Superior temporal gyrus (tissue), 1 donor: ENCODE data around the gene CDK14.
A peak's percentile ranks its signal among the peaks of the same experiment; 100 is the strongest.

Experiments
- DNase-seq: peaks from one replicate; pipeline ENCODE4 v3.0.0-alpha.2; 2016; ENCODE audit errors: extremely low spot score

CDK14 gene

DNA sequence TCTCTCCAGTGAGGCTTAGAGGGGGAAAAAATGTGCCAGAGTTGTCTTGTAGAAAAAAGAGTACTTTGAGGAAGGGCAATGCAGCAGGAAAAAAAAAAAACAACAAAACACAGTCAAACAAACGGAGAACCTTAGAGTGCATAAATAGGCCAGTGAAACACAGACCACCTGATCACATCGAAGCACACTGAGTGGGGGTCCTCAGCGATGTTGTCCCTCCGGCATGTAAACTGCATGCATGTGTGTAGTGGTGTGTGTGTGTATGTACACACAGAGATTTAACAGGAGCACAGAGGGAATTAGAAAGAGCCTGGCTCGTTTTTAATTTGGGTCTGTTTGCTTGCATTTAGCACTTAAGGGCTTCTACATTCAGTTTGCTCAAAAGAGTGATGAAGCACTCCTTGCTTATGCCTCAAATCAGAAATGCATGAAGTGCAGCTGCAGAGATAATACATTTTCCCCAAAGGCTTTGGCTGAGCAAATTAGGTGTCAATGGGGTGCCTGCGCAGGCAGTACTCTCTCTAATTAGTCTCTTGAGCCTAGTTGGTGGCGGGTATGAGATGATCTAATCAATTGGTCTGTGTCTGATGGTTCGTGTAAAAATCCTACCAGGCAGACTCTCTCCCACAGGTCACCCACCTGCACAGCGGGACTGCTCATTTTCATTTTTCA lies 605.5 kb downstream of the CDK14 start:
- no peak for DNase-seq

DNA sequence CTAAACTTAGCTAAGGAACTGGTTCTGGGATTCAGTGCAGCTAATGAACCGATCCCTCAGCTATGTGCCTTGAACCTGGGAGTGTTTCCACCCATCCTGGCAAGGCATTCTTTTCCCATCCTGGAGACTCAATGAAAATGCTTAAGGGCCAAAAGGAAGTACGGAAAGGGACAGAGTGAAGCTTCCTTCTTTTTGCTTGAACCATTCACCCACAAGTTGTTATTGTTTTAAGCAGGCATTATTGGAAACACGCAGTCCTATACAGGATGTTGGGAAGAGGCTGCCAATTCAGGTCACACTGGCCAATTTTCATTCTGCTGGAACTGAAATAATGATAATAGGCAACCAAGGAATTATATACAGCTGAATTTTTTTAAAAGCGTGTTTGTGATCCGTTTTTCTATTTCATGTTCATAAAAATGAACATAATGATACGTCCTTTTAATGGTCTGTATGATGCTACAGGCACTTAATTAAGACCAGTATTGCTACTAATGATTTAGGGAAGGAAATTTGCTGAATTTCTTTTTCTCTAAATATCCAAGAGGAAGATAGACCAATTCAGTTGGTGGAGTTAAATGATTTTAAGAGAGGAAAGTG lies 610.3 kb downstream of the CDK14 start:
- DNase-seq: no peak

DNA sequence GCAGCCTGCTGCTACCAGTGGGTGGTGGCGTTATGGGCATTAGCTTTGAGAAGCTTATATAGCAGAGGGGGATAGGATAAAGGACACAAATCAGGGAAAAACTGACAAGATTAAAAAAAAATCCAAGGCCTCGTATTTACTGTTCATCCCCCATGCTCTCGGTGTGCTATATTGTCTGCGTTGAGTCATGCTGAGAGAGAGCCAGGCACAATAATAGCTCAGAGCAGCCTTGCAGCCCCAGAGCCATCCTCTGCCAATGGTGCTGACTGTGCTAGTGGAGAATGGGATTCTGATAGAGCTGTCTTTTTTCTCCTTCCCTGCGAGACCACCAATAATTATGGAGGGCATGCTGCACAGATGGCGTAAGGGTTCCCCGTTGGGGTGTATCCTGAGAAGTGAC lies 616.5 kb downstream of the CDK14 start:
- DNase-seq: no peak

DNA sequence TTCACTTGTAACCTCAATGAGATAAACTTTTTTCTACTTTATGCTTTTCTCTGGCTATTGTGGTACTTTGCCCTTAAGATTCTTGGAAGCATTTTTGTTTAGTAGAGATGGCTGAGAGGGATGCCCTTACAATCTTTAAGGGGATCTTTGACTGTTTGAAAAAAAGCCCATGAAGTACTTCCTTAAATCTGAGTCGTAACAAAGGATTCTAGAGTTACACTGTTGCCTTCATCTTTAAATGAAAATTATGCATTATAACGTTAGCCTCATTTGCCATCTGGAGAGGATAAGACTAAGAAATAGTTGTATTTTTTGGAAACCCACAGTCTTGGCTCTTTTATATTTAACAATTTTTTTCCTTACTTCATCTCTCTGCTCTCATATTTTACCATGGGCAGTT lies 630.3 kb downstream of the CDK14 start:
- DNase-seq: no peak

DNA sequence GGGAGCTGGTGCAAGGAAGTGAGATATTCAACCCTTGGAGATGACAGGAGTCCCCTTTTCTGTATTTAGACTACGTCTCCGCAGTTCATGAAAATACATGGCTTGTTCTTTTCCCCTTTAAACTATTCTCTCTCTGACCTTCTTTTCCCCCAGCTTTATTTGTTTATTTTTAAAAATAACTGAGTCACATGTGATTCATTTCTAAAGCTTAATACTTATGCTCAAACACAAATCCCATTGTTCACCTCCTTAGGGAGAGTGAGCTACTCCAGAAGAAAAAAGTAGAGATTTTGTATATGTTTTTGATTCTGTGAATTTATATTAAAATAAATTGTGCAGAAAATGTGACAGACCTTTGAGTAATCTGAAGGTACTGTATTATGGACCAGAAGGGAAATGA lies 632.2 kb downstream of the CDK14 start:
- DNase-seq: no peak

DNA sequence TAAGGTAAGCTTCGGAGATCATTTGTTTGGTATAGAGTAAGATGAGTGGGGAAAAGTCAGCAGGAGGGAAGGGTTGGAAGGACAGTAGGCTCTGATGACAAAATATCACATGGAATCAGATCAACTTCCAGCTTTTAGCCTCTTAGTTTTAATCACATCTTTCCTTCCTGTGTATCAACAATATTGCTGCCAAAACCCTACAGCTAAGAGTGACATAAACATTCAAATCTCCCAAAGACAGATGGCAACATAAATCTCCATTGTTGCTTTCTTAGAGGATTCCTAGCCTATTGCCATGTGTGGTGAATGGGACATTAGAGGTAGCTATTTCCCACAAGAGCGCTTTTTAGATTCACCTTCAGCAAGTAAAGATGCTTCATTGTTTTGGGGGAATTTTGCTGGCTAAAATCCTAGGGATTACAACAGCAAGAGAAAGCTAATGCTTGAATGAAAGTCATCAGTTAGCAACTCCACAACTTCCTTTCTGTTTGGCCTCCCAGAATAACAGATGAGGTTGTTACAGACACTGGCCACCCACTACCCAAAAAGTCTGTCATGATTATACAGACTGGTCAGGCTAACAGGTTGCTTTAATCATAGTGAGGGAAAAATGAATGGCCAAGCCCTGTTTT lies 632.9 kb downstream of the CDK14 start:
- DNase-seq: no peak

DNA sequence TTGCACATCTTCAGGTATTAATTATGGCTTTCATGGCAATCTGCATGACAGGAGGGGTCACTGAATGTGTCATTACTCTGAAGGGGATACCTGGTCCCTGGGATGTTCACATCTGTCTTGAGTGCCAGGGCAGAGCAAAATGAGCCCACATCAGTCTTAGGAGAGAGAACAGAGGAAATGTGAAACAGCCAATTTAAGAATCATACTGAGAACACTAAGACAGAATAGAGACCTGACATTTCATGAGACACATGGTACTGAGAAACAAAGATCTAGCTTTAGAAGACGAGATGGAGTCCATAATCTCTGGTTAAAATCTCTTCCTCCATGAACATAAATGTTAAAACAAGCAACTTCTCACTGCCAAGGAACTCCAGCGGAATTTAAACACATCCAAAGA lies 634.0 kb downstream of the CDK14 start:
- DNase-seq: no peak

DNA sequence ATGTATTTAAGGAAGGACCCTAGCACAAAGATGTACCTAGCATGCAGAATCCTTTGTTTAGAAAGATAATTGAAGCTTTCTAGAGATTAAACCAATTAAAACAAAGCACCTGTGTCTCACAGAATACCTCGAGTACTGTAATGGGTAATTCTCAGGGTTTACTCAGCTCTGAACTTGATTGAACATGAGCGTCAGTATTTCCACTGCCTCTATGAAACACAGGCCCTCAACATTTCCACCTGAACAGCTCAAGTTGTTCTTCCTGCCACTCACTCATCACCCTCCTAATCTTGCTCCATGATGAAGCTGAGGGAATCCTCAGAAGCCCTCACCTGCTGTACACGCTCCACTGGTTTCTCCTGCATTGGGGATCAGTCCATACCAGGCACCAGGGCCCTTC lies 634.4 kb downstream of the CDK14 start:
- no peak for DNase-seq

DNA sequence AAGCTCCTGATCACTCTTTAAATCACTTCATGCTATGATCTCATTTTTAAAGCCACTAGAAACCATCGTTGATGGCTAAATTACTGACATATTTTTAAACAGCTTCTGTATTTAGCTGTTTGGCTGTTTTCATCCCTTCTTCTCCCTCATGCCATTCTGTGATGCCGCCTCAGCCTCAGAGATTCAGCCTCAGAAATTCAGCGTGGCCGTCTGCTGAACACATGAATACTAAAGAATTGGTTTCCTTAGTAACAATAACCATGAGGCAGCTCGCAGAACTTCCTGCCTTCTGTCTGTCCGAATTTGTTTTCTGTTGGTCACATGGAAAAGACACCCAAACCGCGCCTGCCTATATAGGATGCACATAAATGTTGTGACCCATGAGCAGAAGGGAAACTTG lies 637.1 kb downstream of the CDK14 start:
- DNase-seq: peak; percentile 50

DNA sequence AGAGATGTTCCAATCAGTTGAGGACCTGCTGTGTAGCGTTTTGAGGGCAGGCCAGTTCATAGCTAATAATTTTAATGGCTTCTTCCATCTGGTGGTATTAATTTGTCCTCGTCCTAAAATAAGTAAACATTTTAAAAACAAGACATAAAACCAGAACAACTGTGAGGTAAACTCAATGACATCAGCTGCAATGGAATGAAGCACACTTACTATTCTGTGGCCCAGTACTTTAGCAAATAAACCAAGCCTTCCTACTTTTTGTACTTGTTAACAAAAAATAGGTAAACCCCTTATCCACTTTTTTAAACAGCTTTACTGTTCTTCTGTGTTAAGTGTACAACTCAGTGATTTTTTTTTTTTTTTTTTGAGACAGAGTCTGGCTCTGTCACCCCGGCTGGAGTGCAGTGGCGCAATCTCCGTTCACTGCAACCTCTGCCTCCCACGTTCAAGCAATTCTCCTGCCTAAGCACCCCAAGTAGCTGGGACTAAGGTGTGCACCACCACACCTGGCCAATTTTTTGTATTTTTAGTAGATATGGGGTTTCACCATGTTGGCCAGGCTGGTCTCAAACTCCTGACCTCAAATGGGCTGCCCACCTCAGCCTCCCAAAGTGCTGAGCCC lies 639.2 kb downstream of the CDK14 start:
- no peak for DNase-seq

DNA sequence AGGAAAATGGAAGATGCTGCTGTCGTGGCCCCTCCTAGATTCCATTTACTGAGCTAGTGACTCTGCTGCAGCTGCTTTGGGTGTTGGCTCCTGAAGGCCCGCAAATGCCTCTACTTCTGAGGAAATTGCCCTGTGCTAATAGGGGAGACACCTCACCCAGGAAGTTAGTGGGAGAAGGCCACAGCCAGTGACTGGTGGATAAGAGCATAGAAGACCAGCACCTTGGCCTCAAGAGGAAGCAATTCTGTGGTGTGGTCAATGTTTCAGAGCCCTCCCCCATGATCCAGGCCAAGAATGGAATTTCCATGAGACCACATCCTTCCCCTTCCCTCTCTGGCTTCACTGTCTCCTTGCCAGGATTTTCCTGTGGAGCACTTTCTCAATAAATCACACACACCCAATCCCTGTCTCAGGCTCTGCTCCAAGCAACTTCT lies 643.1 kb downstream of the CDK14 start:
- no peak for DNase-seq

DNA sequence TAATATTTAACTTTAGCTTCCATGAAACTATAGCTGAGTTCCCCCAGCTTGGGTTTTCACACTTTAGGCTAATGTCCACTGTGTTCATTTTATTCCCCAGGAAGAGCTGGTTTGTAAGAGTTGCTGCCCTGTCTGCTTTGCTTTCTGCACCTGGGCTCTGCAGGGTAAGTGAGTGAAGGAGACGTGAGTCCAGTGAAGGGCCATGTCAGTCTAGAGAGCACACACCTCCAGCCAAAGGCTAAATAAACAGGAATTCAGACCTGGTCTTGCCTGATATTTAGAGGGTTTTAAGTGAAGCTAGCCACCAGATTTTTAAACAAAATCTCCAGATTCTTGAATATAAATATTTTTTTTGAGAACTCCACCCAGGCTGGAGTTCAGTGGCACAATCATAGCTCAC lies 643.7 kb downstream of the CDK14 start:
- DNase-seq: no peak

DNA sequence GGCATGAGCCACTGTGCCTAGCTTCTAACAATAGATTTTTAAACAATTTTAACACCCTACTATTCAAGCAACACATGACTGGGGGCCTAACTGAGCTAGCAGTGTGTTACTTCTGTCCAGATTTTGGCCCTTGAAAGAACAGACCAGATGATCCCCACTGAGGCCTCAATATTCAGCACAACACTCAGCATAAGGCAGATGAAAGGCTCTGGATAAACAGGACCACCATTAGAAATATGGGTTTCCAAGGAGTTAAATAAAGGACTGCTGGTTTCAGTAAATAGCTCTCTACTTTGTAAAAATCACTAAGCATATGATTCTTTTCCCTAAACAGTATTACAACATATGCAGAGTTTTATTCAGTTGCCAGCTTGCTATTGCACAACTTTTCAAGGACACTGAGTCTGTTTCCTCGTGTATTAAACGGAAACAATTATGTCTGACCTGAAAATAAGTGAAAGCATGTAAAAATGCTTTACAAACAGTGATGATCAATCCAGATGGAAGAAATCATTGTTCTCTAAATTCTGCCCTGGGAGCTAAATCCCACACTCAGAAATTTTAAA lies 644.3 kb downstream of the CDK14 start:
- no peak for DNase-seq

DNA sequence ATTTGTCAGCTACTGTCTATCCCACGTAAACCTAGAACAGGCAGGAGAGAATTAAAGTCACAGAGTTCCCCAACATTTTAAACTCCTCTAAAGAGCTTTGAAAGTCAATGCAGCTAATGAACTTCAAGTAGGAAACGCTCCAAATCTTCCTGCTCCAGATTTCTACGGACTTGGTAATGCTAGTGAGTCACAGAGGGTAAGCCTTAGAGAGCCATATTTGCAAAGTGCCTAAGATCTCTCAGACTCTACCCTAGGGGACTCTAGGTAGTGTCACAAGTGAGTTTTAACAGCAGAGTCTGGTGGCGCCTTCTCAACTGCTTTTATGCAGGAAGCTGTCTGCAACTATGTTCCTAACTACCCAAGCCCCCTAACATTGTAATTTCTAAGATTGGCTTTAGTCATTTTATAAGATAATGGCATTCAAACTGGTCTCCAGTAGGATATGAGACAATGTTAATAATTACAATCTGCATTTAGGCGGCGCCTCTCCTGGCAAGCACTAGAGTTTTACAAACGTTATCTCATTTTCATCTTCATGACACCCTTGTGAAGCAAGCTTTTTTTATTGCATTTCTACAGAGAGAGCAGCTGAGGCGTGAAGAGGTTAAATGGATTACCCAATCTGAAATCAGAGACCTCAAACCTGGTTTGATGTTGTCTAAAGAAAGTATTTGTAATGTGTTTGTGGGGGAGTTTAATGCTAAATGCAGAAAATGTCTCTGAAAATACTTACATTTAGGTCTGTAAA lies 646.1 kb downstream of the CDK14 start:
- DNase-seq: no peak

DNA sequence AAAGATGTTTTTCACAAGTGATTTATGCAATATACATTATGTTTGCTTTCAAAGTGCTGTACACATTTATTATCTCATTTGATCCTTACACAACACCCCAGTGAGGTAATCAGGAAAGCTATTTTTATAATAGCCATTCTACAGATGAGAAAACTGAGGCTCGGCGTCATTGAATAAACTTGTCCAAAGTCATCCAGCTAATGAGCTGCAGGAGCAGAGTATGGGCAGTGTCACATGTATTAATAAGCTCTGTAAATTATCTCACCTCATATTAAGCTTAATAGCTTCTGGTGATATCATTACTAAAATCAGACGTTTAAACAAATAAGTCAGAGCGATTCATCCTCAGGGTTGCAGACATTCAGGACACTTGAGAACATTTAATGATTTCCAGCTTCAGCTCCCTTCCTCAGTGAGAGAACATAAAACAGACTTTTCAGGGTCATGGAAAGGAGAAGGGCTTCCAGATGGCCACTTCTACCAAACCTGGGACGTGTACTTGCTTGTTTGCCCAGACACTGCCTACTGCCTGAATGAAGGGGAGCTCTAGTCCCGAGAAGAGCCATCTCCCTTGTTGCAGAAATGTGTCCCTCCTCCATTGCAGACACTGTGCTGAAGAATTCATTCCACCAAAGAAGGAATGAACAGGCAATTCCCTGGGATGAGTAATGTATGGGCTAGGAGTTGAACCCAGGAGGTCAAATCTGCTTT lies 647.6 kb downstream of the CDK14 start:
- no peak for DNase-seq

DNA sequence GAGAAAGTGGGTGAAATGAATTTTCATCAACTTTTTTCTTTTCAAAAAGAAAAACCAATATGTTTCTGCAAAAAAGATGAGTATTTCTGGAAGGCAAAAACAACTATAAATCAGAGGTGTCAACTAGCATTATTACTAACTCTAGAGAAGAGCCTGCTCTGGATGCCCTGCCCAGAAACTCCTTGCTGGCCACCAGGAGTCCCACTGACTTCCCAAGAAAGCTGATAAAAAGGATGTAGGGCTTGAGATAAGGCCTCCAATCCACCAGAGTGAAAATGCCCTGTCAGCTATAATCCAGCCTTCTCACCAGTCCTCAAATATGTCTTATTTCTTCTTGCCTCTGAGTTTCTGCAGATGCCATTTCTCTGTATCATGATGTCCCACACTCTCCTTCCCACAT lies 651.4 kb downstream of the CDK14 start:
- no peak for DNase-seq

DNA sequence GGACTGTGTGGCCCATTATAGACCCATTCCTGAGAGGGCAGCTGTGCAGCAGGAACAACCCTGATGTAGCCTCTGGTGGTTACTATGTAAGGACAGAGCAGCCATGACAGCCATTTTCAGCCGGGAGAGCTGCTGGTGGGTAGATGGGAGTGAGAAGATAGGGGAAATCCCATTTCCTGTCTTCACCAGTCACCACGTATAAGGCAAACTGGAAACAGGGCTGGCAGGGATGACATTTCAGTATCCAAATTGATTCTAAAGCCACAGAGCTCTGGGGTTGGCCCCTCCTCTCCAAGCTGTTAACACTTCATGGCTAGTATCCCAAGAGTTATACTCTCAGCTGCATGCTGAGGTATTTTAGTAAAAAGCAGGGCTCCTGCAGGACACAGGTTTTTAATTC lies 652.9 kb downstream of the CDK14 start:
- no peak for DNase-seq

DNA sequence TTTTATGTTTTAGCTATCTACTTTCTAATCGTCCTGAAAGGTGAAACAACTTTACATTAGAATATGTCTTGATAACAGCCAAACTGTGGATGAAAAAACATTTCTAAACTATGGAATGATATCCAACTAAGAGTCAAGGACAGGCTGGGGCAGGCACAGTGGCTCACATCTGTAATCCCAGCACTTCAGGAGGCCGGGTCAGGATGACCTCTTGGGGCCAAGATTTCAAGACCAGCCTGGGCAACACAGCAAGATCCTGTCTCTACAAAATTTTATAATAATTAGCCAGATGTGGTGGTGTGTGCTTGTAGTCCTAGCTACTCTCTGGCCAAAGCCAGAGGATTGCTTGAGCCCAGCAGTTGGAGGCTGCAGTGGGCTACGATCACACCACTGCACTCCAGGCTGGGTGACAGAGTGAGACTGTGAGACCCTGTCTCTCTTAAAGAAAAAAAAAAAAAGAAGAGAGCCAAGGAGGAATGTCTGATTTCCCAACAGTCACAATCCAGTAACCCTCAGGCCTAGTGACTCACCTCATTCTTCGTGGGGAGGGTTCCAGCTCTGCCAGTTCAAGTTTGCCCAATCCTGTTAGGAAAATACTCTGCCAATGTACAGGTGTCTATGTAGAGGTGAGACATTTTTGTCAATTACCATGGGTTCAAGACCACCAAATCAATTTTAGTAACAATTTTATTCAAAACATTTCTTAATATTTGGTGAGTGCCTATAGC lies 653.5 kb downstream of the CDK14 start:
- no peak for DNase-seq

DNA sequence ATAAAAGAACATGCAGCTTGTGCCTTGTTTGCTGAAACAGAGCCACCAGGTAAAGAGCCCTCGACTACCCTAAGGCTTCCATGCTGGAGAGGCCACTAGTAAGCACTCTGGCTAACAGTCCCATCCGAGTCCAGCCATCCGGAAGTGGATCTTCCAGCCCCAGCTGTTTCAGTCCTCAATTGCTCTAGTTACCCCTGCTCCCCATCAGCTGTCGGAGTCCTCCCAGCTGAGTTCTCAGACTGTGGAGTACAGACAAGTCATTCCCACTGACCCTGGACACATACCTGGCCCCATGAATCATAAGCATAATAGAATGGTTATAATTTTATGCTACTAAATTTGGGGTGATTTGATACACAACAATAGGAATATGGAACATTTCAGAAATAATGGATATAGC lies 654.6 kb downstream of the CDK14 start:
- no peak for DNase-seq

DNA sequence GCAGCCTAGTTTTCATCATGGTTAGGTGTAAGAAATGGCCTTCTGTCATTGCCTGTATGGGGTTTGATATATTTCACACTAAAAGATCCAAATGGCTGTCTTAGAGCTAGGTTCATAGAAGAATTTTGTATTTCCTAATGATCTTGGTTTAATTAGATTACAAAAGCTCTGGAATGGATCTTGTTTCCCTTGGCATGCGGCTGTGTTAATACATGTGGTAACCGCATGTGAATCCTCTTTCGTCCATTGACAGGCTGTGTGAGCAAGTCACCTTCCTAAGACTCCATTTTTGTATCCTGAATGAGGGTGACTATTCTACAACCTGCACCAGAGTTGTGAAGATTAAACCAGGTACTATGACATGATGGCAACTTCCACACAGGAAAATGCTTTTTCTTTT lies 655.8 kb downstream of the CDK14 start:
- no peak for DNase-seq
